ENCODE results near the gene CDX1. TPM values are rescaled to one million over a fixed set of nuclear protein-coding genes. Genes with fewer than 3 reads are reported as not detected.
A peak's percentile ranks its signal among the peaks of the same experiment; 100 is the strongest.

The CDX1 gene
- total RNA-seq, 1 experiment from 2014 or later = not detected

DNA sequence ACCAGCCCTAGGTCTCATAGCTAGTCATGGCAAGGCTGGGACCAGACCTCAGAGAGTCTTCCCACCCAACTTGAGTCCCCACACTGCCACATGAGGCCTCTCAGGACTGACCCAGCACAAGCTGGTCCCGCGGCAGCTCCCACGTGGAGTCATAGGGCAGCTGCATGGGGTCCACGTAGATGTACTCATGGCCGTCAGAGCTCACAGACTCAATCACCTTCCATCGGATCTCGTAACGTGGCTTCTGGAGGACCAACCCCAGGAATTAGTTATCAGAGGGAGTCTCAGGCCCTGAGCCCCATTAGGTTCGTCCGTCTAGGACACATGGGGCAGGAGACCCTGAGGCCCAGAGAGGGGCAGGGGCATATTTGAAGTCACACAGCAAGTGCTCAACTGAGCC, 41.2 kb upstream of the CDX1 start:
- DNase-seq = no peak
- Mint-ChIP-seq H3K4me1 (ENCODE audit: low read depth, unreplicated experiment) (peaks cover 17% of the 10 kb centered on the region), H3K9me3 (ENCODE audit: low read depth, unreplicated experiment) (no peaks in the 10 kb centered on the region), H3K27ac (ENCODE audit: unreplicated experiment) (no peak overlapping the region), H3K36me3 (ENCODE audit: insufficient read depth, unreplicated experiment) (no peaks in the 10 kb centered on the region), H3K27me3 (ENCODE audit: unreplicated experiment) (peaks cover 15% of the 10 kb centered on the region), H3K4me3 (ENCODE audit: low read depth, unreplicated experiment) (no peak overlapping the region)
- TF ChIP-seq, protein P1, sequence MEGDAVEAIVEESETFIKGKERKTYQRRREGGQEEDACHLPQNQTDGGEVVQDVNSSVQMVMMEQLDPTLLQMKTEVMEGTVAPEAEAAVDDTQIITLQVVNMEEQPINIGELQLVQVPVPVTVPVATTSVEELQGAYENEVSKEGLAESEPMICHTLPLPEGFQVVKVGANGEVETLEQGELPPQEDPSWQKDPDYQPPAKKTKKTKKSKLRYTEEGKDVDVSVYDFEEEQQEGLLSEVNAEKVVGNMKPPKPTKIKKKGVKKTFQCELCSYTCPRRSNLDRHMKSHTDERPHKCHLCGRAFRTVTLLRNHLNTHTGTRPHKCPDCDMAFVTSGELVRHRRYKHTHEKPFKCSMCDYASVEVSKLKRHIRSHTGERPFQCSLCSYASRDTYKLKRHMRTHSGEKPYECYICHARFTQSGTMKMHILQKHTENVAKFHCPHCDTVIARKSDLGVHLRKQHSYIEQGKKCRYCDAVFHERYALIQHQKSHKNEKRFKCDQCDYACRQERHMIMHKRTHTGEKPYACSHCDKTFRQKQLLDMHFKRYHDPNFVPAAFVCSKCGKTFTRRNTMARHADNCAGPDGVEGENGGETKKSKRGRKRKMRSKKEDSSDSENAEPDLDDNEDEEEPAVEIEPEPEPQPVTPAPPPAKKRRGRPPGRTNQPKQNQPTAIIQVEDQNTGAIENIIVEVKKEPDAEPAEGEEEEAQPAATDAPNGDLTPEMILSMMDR (IDR thresholded peaks at IDR 0.05; ENCODE audit: unreplicated experiment) = no peak
- CTCF ChIA-PET = no interaction called here
- intact Hi-C loops (cut with micrococcal nuclease; ENCODE audit: unreplicated experiment) = no loop called here
- BruUV-seq (replicated peaks) = no TSS peak

DNA sequence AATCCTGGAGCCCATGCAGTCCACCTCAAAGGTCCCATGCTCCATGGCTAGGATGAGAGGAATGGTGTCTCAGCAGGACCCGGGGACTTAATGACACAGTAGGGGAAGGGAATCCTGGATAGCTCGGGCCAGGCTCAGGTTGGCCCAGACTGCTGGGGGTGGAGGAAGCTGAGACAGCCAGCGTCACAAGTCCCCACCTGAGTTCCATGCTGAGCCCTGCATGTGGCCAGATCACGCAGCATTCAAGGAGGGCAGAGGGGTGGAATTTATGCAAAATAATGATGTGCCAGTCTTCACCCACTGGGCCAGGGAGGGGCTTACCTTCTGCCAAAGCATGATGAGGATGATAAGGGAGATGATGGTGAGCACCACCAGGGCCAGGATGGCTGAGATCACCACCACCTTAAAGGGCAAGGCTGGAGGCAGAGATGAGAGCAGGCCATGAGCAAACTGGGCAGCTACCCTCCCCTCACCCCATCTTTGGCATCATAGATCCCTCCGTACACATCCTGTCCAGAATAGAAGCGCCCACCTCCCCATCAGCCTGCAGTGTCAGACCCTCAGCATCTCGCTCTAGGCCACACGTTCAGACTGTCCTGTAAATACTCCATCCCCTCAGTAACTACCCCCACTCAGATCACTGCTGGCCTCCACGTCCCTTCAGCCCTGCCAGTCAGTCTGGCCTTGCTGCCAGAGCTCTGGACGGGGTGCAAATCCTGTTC, 40.2 kb upstream of the CDX1 start:
- TF ChIP-seq, protein P1 (IDR thresholded peaks at IDR 0.05; ENCODE audit: unreplicated experiment) = no peak
- no peaks in the 10 kb centered on the region for H3K9me3 Mint-ChIP-seq (ENCODE audit: low read depth, unreplicated experiment)
- H3K36me3 Mint-ChIP-seq (ENCODE audit: insufficient read depth, unreplicated experiment) = no peaks in the 10 kb centered on the region
- CTCF ChIA-PET = no interaction called here
- H3K27ac Mint-ChIP-seq (ENCODE audit: unreplicated experiment) = no peak overlapping the region
- no peak overlapping the region for H3K4me3 Mint-ChIP-seq (ENCODE audit: low read depth, unreplicated experiment)
- BruUV-seq (replicated peaks) = no TSS peak
- no peak for DNase-seq
- intact Hi-C loops (cut with micrococcal nuclease; ENCODE audit: unreplicated experiment) = loop anchor here (1.0 kb wide), 1 partner anchor 92 kb away; no protein-coding TSS in a partner anchor
- H3K4me1 Mint-ChIP-seq (ENCODE audit: low read depth, unreplicated experiment) = peaks cover 17% of the 10 kb centered on the region
- peaks cover 13% of the 10 kb centered on the region for H3K27me3 Mint-ChIP-seq (ENCODE audit: unreplicated experiment)

DNA sequence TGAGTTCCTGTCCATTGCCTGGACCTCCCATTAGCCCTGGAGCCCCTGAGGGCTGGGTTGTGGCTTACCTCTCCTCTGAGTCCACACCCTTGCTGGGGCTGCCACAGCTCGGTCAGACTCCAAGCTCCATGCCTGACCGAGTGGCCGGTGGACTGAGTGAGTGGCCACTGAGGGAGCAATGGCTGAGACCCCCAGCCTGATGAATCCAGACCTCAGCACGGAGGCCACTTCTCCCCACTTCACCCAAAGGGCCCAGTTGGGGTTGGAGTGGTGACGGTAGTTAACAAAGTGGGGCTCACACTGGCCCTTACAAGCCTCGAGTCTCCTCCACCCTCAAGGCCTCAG, 39.7 kb upstream of the CDX1 start:
- Mint-ChIP-seq H3K36me3 (ENCODE audit: insufficient read depth, unreplicated experiment) (no peaks in the 10 kb centered on the region), H3K4me1 (ENCODE audit: low read depth, unreplicated experiment) (peaks cover 13% of the 10 kb centered on the region), H3K27me3 (ENCODE audit: unreplicated experiment) (peaks cover 7% of the 10 kb centered on the region), H3K27ac (ENCODE audit: unreplicated experiment) (no peak overlapping the region), H3K9me3 (ENCODE audit: low read depth, unreplicated experiment) (no peaks in the 10 kb centered on the region), H3K4me3 (ENCODE audit: low read depth, unreplicated experiment) (no peak overlapping the region)
- TF ChIP-seq, protein P1 (IDR thresholded peaks at IDR 0.05; ENCODE audit: unreplicated experiment) = no peak
- CTCF ChIA-PET = no interaction called here
- DNase-seq = no peak
- BruUV-seq (replicated peaks) = no TSS peak
- intact Hi-C loops (cut with micrococcal nuclease; ENCODE audit: unreplicated experiment) = loop anchor here (1.0 kb wide), 1 partner anchor 91 kb away; no protein-coding TSS in a partner anchor

DNA sequence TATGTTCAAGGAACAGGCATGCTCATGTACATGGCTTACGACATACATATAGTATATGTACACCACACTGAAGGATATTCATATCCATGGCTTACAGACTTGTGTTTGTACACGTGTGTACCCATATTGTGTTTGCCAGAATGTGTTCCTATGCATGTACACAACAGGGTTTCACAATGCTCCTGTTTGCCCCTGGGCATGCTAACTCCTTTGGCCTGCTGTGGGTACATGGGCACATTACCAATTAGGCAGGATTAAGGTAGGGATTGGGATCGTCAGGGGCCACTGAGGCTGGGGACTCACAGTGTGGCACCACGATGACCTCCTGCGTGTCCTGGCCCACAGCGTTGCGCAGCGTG, 37.1 kb upstream of the CDX1 start:
- Mint-ChIP-seq H3K27ac (ENCODE audit: unreplicated experiment) (no peak overlapping the region), H3K36me3 (ENCODE audit: insufficient read depth, unreplicated experiment) (no peaks in the 10 kb centered on the region), H3K9me3 (ENCODE audit: low read depth, unreplicated experiment) (no peaks in the 10 kb centered on the region), H3K27me3 (ENCODE audit: unreplicated experiment) (peaks cover 17% of the 10 kb centered on the region), H3K4me1 (ENCODE audit: low read depth, unreplicated experiment) (peaks cover 8% of the 10 kb centered on the region), H3K4me3 (ENCODE audit: low read depth, unreplicated experiment) (peak overlapping the region; percentile 61)
- intact Hi-C loops (cut with micrococcal nuclease; ENCODE audit: unreplicated experiment) = no loop called here
- CTCF ChIA-PET = no interaction called here
- TF ChIP-seq, protein P1 (IDR thresholded peaks at IDR 0.05; ENCODE audit: unreplicated experiment) = no peak
- no peak for DNase-seq
- no TSS peak for BruUV-seq (replicated peaks)
